Ovary (tissue), 9 donors: ENCODE data around the gene TACC2. TPM values are rescaled to one million over a fixed set of nuclear protein-coding genes. Genes with fewer than 3 reads are reported as not detected.
"Not testable (repeated sequence)": the region's sequence is repeated elsewhere in the genome, so short reads cannot be mapped to it uniquely, and the experiment has no call there.

Experiments used
- DNase-seq, 5 donors: peaks; one replicate each; pipeline ENCODE4 v3.0.0-alpha.2; 2019 to 2020
- H3K27ac ChIP-seq, 2 donors: fragments of 200-600 bp; one replicate each; pipeline versions ENCODE4 v1.5.1 to v1.8.0; 2019 to 2022
- H3K27me3 ChIP-seq: fragments of 200-600 bp; one replicate; pipeline ENCODE4 v1.8.0; 2022
- H3K36me3 ChIP-seq: fragments of 200-600 bp; sonication (generic); one replicate; pipeline ENCODE4 v1.5.1; 2019
- H3K4me1 ChIP-seq: one replicate; pipeline ENCODE4 v1.8.1; 2013; ENCODE audit warnings: mild to moderate bottlenecking, moderate library complexity; ENCODE audit not compliant: insufficient read depth
- H3K4me3 ChIP-seq: fragments of 200-600 bp; sonication (generic); one replicate; pipeline ENCODE4 v1.5.1; 2017
- H3K9me3 ChIP-seq, 2 donors: fragments of 200-600 bp in 1 of 2; sonication (generic) in 1 of 2; one replicate each; pipeline versions ENCODE4 v1.5.1 to v1.8.1; 2013 to 2019; ENCODE audit warnings: mild to moderate bottlenecking in 1 of 2, moderate library complexity in 1 of 2
- EP300 ChIP-seq: sonication (generic); formaldehyde crosslinking; IDR thresholded peaks from one replicate; pipeline ENCODE4 v1.6.1; 2017; ENCODE audit warnings: antibody characterized with exemption
- POLR2A ChIP-seq: fragments of 450-650 bp; IDR thresholded peaks from one replicate; pipeline ENCODE4 v1.6.1; 2017; ENCODE audit warnings: antibody characterized with exemption, mild to moderate bottlenecking, moderate library complexity
- WGBS, 3 donors: extraction: QIAGEN DNeasy Blood & Tissue Kit in 1 of 3; methylation state at CpG; one replicate each; pipeline versions ENCODE4 v1.1.5 to v1.1.7; 2013 to 2017; 5-methylcytosine and 5-hydroxymethylcytosine counted together
- intact Hi-C, 4 donors: fragments of 100-400 bp; cut with DNase I; formaldehyde crosslinking; loops; one replicate each; pipeline versions ENCODE4 v1.11.0 to v1.15.1; 2022 to 2023
- polyA plus RNA-seq, 2 donors: library from polyadenylated mRNA; stranded (reverse); fragments of 200-250 nt in 1 of 2; fragments of 350-450 nt in 1 of 2; fragmentation: Illumina TruSeq in 1 of 2; extraction: RNeasy Lipid Tissue Mini Kit (QIAGEN cat#74804) in 1 of 2; gene quantifications; one replicate each; pipeline ENCODE4 v1.2.3, GENCODE V29; 2013 to 2014
- total RNA-seq, 7 donors: library from RNA; depleted of rRNA in 2 of 7; stranded (reverse); fragments of >200 nt in 2 of 7; fragmentation: NEBNext Ultra II Directional in 3 of 7; extraction: Animal tissue kit (Norgen Biotek cat#: 25700) in 3 of 7; gene quantifications; one replicate each; pipeline versions ENCODE4 v1.1.0 to v1.2.4, GENCODE V29; 2016 to 2023
- TF ChIP-seq, protein P1 (sequence below), 3 donors: fragments of 450-650 bp in 2 of 3; fragments of 200-600 bp in 1 of 3; IDR thresholded peaks; one replicate each; pipeline versions ENCODE4 v1.5.1 to v1.8.0; 2016 to 2022; ENCODE audit warnings: antibody characterized with exemption in 3 of 3, mild to moderate bottlenecking in 1 of 3
- donor health status: DM: no; HTN: no; CAD: no; lungs with moderate emphysema.
- donor health status: DM: no; HTN: no; CAD: no.
- donor health status: Bipolar disorder and iron deficiency.
- donor health status: DM: yes; HTN: yes; CAD: no.
- donor health status: DM: no; HTN: no; CAD: no.
- donor health status: DM: yes; HTN: yes; CAD: no.

The TACC2 gene
- total and polyA plus RNA-seq, 9 donors = 6.1 to 66.4 (median 14.2) TPM

- DNase-seq = no peak
- H3K4me1 ChIP-seq = peaks cover 7% of the 10 kb centered on the region
- no peaks in the 10 kb centered on the region for H3K36me3 ChIP-seq
- TF ChIP-seq POLR2A (no peak), EP300 (no peak)
- TF ChIP-seq, protein P1, sequence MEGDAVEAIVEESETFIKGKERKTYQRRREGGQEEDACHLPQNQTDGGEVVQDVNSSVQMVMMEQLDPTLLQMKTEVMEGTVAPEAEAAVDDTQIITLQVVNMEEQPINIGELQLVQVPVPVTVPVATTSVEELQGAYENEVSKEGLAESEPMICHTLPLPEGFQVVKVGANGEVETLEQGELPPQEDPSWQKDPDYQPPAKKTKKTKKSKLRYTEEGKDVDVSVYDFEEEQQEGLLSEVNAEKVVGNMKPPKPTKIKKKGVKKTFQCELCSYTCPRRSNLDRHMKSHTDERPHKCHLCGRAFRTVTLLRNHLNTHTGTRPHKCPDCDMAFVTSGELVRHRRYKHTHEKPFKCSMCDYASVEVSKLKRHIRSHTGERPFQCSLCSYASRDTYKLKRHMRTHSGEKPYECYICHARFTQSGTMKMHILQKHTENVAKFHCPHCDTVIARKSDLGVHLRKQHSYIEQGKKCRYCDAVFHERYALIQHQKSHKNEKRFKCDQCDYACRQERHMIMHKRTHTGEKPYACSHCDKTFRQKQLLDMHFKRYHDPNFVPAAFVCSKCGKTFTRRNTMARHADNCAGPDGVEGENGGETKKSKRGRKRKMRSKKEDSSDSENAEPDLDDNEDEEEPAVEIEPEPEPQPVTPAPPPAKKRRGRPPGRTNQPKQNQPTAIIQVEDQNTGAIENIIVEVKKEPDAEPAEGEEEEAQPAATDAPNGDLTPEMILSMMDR (IDR thresholded peaks at IDR 0.05) = no peak
- H3K9me3 ChIP-seq = no peaks in the 10 kb centered on the region
- no peak overlapping the region for H3K27ac ChIP-seq
- H3K4me3 ChIP-seq = no peak overlapping the region
- intact Hi-C loops = no loop called here
- no peaks in the 10 kb centered on the region for H3K27me3 ChIP-seq
- WGBS, 3 donors = 22 to 30% (median 29%) methylated on average over 2 of the region's 2 CpGs
Observed at GRCh38 chr10:122099562-122099961, 110.6 kb downstream of the TACC2 start.

- Histone ChIP-seq H3K4me1 (peaks cover 7% of the 10 kb centered on the region), H3K4me3 (no peak overlapping the region), H3K27me3 (no peaks in the 10 kb centered on the region), H3K9me3 (no peaks in the 10 kb centered on the region), H3K36me3 (no peaks in the 10 kb centered on the region), H3K27ac (no peak overlapping the region)
- intact Hi-C loops = no loop called here
- TF ChIP-seq, protein P1 (IDR thresholded peaks at IDR 0.05) = no peak
- TF ChIP-seq POLR2A (no peak), EP300 (no peak)
- no peak for DNase-seq
- 77 to 87% (median 80%) methylated on average over 15 of the region's 15 CpGs for WGBS, 3 donors
Observed at GRCh38 chr10:122102146-122102868, 113.3 kb downstream of the TACC2 start.

DNA sequence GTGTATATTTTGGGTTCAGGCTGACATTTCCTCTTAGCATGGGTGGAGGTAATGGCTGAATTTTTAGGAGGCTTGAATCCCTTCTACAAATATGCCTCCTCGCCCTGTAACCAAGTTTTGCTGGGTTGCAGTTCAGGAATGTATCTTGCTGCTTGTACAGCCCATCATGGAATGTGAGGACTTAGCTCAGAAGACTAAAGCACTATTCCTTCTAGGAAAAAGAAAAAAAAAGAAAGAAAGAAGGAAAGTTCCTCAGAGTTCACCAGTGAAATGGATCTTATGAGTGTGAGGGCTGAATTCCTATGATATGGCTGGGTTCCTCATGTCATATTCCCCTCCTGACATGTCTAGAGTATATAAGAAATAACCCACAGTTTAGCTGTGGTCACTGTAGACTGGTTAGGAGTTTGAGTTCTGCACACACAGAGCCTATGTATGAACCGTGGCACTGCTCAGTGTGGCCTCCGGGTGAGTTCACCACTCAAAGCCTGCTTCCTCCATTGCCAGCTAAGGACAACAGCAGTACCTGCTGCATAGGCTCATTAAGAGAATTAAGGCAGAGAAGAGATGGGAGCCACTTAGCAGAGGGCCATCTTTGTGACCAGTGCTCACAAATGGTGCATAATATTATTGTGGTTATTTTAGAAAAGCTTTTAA, 114.0 kb downstream of the TACC2 start:
- H3K27ac ChIP-seq = no peak overlapping the region
- 69 to 74% (median 73%) methylated on average over 3 of the region's 3 CpGs for WGBS, 3 donors
- TF ChIP-seq EP300 (no peak), POLR2A (no peak)
- TF ChIP-seq, protein P1 (IDR thresholded peaks at IDR 0.05) = no peak
- H3K27me3 ChIP-seq = no peaks in the 10 kb centered on the region
- no peak overlapping the region for H3K4me3 ChIP-seq
- no peaks in the 10 kb centered on the region for H3K36me3 ChIP-seq
- no peaks in the 10 kb centered on the region for H3K9me3 ChIP-seq
- peaks cover 7% of the 10 kb centered on the region for H3K4me1 ChIP-seq
- intact Hi-C loops = no loop called here
- DNase-seq = no peak

DNA sequence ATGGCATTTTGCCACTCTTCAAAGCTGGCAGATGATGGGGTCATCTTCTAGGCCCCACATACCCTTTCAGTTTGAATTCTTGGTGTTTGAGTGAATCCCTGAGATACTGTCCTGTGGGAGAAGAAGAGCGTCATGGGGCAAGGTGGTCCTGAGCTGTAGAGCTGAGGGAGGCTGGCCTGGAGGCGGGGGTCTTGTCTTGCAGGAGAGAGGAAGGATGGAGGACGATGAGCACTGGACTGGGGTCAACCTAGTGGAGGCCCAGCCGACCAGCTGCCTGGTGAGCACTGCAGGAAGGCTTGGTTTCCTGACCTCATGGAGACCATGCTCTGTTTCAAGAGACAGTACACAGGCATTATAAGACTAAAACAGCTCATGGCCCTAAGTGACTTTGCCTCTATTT, 114.6 kb downstream of the TACC2 start:
- no peak overlapping the region for H3K4me3 ChIP-seq
- no peaks in the 10 kb centered on the region for H3K27me3 ChIP-seq
- peaks cover 7% of the 10 kb centered on the region for H3K4me1 ChIP-seq
- 86 to 95% (median 88%) methylated on average over 4 of the region's 4 CpGs for WGBS, 3 donors
- H3K27ac ChIP-seq = no peak overlapping the region
- intact Hi-C loops = no loop called here
- H3K36me3 ChIP-seq = no peaks in the 10 kb centered on the region
- no peak for DNase-seq
- TF ChIP-seq, protein P1 (IDR thresholded peaks at IDR 0.05) = no peak
- no peak for TF ChIP-seq EP300
- TF ChIP-seq POLR2A = no peak
- H3K9me3 ChIP-seq = no peaks in the 10 kb centered on the region

GRCh38 chr10:122108786-122109185, 119.8 kb downstream of the TACC2 start:
- DNase-seq, H3K27ac ChIP-seq, intact Hi-C loops, H3K27me3 ChIP-seq, H3K9me3 ChIP-seq, H3K4me3 ChIP-seq, H3K4me1 ChIP-seq, H3K36me3 ChIP-seq: not testable (repeated sequence)
- WGBS, 3 donors = 92 to 93% (median 93%) methylated on average over 13 of the region's 13 CpGs
